Right lobe of liver (tissue), 6 donors: ENCODE data around the gene FAM163A. TPM values are rescaled to one million over a fixed set of nuclear protein-coding genes. Genes with fewer than 3 reads are reported as not detected.

Source experiments
- ATAC-seq, 4 donors: fragments of 200-7000 bp; cut with Tn5 transposase; one replicate each; pipeline ENCODE4 v1.9.1; 2020; ENCODE audit warnings: mild to moderate bottlenecking in 4 of 4, moderate library complexity in 4 of 4
- DNase-seq, 3 donors: peaks; one replicate each; pipeline ENCODE4 v3.0.0-alpha.2; 2020
- H3K27ac ChIP-seq, 3 donors: fragments of 200-600 bp; one replicate each; pipeline ENCODE4 v1.8.0; 2022
- H3K27me3 ChIP-seq, 2 donors: fragments of 200-600 bp; one replicate each; pipeline ENCODE4 v1.8.0; 2022
- H3K36me3 ChIP-seq, 4 donors: fragments of 200-600 bp; sonication (generic) in 1 of 4; one replicate each; pipeline versions ENCODE4 v1.5.1 to v1.8.0; 2017 to 2022; ENCODE audit warnings: control low read depth in 1 of 4
- H3K4me1 ChIP-seq, 4 donors: fragments of 200-600 bp; sonication (generic) in 1 of 4; one replicate each; pipeline versions ENCODE4 v1.5.1 to v1.8.0; 2017 to 2022; ENCODE audit warnings: control low read depth in 1 of 4
- H3K4me3 ChIP-seq, 3 donors: fragments of 200-600 bp; one replicate each; pipeline ENCODE4 v1.8.0; 2022
- H3K9me3 ChIP-seq, 4 donors: fragments of 200-600 bp; sonication (generic) in 1 of 4; one replicate each; pipeline versions ENCODE4 v1.5.1 to v1.8.0; 2017 to 2022; ENCODE audit warnings: control low read depth in 1 of 4
- POLR2A ChIP-seq: fragments of 450-650 bp; IDR thresholded peaks from one replicate; pipeline ENCODE4 v1.6.1; 2017; ENCODE audit warnings: antibody characterized with exemption, mild to moderate bottlenecking
- WGBS: methylation state at CpG from one replicate; pipeline ENCODE4 v1.1.6; 2018; ENCODE audit warnings: low coverage, low lambda C conversion rate; ENCODE audit not compliant: insufficient coverage; ENCODE audit errors: missing lambda C conversion rate; 5-methylcytosine and 5-hydroxymethylcytosine counted together
- intact Hi-C, 2 donors: fragments of 100-400 bp; cut with DNase I; formaldehyde crosslinking; loops; one replicate each; pipeline versions ENCODE4 v1.11.2 to v1.14.1; 2022
- total RNA-seq, 6 experiments: library from RNA; depleted of rRNA in 2 of 6; stranded (reverse); fragments of >200 nt in 2 of 6; fragmentation: NEBNext Ultra II Directional in 3 of 6; extraction: Animal tissue kit (Norgen Biotek cat#: 25700) in 3 of 6; gene quantifications; one replicate each; pipeline versions ENCODE4 v1.1.0 to v1.2.4, GENCODE V29; 2016 to 2023
- TF ChIP-seq, protein P1 (sequence below), 4 donors: fragments of 200-600 bp in 3 of 4; fragments of 450-650 bp in 1 of 4; IDR thresholded peaks; one replicate each; pipeline versions ENCODE4 v1.5.1 to v1.8.0; 2016 to 2022; ENCODE audit warnings: antibody characterized with exemption in 4 of 4, mild to moderate bottlenecking in 2 of 4
- donor health status: DM: no; HTN: yes; CAD: no.
- donor health status: DM: no; HTN: no; CAD: no.
- donor health status: DM: no; HTN: no; CAD: no.
- donor health status: DM: no; HTN: yes; CAD: no.
- donor health status: DM: no; HTN: yes; CAD: no.

FAM163A gene
- total RNA-seq, 6 experiments from 2014 or later, result 0.07 to 0.12 (median 0.12) TPM; not detected in 3

DNA sequence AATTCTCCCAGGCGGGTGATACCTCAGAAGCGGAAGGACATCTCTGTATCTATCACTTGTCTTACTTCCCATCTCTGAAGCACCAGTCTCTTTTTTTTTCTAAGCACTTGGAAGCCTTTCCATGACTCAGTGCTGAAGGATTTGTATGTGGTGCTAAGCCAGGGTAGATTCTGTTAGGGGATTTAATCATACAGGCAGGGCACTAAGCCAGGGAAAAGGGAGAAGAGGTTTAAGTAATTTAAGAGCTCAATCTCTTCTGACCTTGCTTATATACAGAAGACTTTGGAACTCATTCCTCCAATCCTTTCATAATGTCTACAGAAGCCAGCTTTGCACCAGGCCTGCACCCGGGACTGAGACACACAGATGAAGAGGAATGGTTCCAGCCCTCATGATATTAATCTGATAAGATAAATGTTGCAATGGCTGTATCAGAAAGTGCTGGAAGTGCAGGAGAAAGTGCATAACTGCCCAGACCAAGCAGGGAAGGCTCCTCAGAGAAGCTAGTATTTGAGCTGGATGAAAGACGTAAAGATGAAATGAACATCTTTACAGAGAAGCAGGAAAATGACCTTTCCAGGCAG is 11.0 kb downstream of the FAM163A start:
- intact Hi-C loops, result no loop called here
- ATAC-seq (no peak), DNase-seq (no peak)
- no peak overlapping the region for H3K27ac ChIP-seq
- no peaks in the 10 kb centered on the region for H3K9me3 ChIP-seq
- no peaks in the 10 kb centered on the region for H3K36me3 ChIP-seq
- H3K4me1 ChIP-seq, result no peaks in the 10 kb centered on the region
- no peak for TF ChIP-seq POLR2A
- TF ChIP-seq, protein P1, sequence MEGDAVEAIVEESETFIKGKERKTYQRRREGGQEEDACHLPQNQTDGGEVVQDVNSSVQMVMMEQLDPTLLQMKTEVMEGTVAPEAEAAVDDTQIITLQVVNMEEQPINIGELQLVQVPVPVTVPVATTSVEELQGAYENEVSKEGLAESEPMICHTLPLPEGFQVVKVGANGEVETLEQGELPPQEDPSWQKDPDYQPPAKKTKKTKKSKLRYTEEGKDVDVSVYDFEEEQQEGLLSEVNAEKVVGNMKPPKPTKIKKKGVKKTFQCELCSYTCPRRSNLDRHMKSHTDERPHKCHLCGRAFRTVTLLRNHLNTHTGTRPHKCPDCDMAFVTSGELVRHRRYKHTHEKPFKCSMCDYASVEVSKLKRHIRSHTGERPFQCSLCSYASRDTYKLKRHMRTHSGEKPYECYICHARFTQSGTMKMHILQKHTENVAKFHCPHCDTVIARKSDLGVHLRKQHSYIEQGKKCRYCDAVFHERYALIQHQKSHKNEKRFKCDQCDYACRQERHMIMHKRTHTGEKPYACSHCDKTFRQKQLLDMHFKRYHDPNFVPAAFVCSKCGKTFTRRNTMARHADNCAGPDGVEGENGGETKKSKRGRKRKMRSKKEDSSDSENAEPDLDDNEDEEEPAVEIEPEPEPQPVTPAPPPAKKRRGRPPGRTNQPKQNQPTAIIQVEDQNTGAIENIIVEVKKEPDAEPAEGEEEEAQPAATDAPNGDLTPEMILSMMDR (IDR thresholded peaks at IDR 0.05), result no peak
- no peaks in the 10 kb centered on the region for H3K27me3 ChIP-seq
- H3K4me3 ChIP-seq, result no peak overlapping the region
- WGBS, result 59% methylated on average over 4 of the region's 4 CpGs

DNA sequence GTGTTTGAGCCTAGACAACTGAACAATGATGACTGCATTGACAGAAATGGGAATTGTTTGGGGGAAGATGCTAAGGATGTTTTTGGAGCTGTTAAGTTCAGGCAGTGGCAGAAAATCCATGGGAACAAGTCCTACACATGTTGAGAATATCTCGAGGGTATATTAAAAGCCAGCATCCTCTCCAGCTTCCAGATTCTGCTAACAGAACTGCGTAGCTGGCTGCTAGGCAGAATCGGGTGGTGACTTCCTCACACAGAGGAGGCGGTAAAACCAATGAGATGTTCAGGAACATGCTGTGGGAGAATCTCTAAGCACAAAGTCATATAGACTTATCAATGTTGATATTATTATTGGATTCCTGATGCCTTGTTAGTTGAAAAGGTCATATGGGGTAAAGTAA is 14.8 kb downstream of the FAM163A start:
- no peak overlapping the region for H3K4me3 ChIP-seq
- DNase-seq, result no peak
- TF ChIP-seq, protein P1 (IDR thresholded peaks at IDR 0.05), result no peak
- TF ChIP-seq POLR2A, result no peak
- H3K9me3 ChIP-seq, result no peaks in the 10 kb centered on the region
- no peaks in the 10 kb centered on the region for H3K4me1 ChIP-seq
- no peak overlapping the region for H3K27ac ChIP-seq
- WGBS, result 54% methylated on average over 3 of the region's 4 CpGs
- intact Hi-C loops, result no loop called here
- no peaks in the 10 kb centered on the region for H3K36me3 ChIP-seq
- no peaks in the 10 kb centered on the region for H3K27me3 ChIP-seq
- no peak for ATAC-seq

DNA sequence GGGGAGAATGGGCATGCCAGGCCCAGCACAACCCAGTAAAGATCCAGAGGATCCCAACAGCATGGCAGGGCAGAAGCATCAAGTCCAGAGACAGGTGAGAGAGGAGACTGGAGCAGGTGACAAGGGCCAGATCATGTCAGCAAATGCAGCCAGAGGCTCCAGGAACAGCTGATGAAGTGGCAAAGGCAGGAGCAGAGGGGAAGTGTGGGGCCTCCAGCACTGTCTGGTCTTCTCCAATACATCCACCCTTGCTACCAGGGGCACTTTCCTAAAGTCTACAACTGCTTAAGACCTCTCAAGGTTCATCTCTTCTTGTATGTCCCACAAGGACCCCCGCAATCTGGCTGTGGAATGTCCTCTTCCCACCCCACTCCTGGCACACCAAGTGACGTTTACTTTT is 17.4 kb downstream of the FAM163A start:
- intact Hi-C loops, result no loop called here
- WGBS, result 24% methylated on average over 2 of the region's 2 CpGs
- no peak for DNase-seq
- TF ChIP-seq, protein P1 (IDR thresholded peaks at IDR 0.05), result no peak
- TF ChIP-seq POLR2A, result no peak
- Histone ChIP-seq H3K36me3 (no peaks in the 10 kb centered on the region), H3K4me3 (no peak overlapping the region), H3K9me3 (no peaks in the 10 kb centered on the region), H3K27ac (no peak overlapping the region), H3K27me3 (no peaks in the 10 kb centered on the region), H3K4me1 (no peaks in the 10 kb centered on the region)
- ATAC-seq, result no peak

DNA sequence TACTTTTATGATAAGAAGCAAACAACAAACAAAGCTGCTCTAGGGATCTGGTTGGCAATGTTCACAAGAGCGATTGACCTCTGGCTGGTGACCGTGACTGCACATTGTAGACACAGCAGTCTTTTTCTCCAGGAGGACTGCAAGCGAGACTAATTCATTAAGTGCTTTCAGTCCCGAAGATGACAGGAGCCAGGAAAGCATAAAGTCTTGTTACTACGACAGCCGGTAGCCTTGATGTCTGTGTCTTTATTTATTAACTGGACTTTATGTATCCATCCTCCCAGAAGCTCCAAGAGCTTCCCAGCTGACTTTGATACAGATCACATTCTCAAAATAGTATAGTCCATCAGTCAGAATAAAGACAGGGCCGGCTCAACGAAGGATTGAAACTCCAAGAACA is 18.2 kb downstream of the FAM163A start:
- Histone ChIP-seq H3K9me3 (no peaks in the 10 kb centered on the region), H3K4me3 (no peak overlapping the region), H3K4me1 (no peaks in the 10 kb centered on the region), H3K27me3 (no peaks in the 10 kb centered on the region), H3K27ac (no peak overlapping the region), H3K36me3 (no peaks in the 10 kb centered on the region)
- WGBS, result 38% methylated on average over 8 of the region's 8 CpGs
- TF ChIP-seq, protein P1 (IDR thresholded peaks at IDR 0.05), result no peak
- TF ChIP-seq POLR2A, result no peak
- no peak for DNase-seq
- intact Hi-C loops, result no loop called here
- no peak for ATAC-seq
